GM13976 (cell line): ENCODE data around the gene SLC50A1.

Experiments used
- DNase-seq: peaks from one replicate; pipeline ENCODE4 v3.0.0; 2012; ENCODE audit warnings: low spot score
- in situ Hi-C: fragments of 300-500 bp; cut with MboI; formaldehyde crosslinking; loops from one replicate; pipeline ENCODE4 v1.12.0; 2022; ENCODE audit warnings: low sequenced_read_pairs, mixed read lengths, inconsistent platforms; ENCODE audit not compliant: unreplicated experiment
- TF ChIP-seq, protein P1 (sequence below): IDR thresholded peaks from 2 replicates; pipeline ENCODE4 v1.5.1; 2012; ENCODE audit warnings: borderline replicate concordance, mild to moderate bottlenecking; ENCODE audit not compliant: insufficient read depth; ENCODE audit errors: extremely low read depth, missing control alignments, control extremely low read depth

SLC50A1 gene

DNA sequence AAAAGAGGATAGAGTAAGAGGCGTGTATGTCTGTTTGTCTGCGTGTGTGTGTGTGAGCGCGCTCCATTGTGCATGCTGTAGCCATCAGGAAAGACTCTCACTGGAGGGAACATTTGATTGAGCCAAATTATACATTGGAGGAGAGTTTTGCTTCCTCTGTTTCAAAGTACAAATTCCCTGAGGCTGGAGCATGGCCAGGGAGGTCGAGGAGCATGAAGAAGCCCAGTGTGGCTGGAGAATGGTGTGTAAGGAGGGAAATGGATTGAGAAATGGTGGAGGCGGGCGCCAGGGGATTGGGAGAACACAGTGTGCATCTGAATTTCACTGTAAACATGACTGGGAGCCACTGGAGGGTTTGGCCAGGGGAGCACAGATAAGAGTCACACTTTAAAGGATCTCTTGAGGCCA, 30.0 kb upstream of the SLC50A1 start:
- TF ChIP-seq, protein P1, sequence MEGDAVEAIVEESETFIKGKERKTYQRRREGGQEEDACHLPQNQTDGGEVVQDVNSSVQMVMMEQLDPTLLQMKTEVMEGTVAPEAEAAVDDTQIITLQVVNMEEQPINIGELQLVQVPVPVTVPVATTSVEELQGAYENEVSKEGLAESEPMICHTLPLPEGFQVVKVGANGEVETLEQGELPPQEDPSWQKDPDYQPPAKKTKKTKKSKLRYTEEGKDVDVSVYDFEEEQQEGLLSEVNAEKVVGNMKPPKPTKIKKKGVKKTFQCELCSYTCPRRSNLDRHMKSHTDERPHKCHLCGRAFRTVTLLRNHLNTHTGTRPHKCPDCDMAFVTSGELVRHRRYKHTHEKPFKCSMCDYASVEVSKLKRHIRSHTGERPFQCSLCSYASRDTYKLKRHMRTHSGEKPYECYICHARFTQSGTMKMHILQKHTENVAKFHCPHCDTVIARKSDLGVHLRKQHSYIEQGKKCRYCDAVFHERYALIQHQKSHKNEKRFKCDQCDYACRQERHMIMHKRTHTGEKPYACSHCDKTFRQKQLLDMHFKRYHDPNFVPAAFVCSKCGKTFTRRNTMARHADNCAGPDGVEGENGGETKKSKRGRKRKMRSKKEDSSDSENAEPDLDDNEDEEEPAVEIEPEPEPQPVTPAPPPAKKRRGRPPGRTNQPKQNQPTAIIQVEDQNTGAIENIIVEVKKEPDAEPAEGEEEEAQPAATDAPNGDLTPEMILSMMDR: no peak
- no peak for DNase-seq
- in situ Hi-C loops: no loop called here

DNA sequence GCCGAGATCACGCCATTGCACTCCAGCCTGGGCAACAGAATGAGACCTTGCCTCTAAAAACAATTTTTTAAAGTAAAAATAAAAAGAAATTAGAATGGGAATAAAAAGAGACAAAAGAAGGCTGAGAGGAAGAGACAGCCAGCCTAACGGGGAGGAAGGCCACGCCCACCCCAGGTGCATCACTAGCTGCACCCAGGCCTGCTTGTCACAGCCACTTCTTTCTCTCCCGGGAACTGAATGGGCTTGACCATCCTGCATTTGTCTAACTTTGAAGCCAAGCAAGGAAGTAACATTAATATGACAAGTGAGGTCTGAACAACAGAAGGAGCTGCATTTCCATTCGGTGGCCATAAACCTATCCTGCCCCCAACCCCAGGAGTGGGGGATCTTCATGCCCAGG, 28.8 kb upstream of the SLC50A1 start:
- DNase-seq: no peak
- TF ChIP-seq, protein P1: no peak
- in situ Hi-C loops: no loop called here

DNA sequence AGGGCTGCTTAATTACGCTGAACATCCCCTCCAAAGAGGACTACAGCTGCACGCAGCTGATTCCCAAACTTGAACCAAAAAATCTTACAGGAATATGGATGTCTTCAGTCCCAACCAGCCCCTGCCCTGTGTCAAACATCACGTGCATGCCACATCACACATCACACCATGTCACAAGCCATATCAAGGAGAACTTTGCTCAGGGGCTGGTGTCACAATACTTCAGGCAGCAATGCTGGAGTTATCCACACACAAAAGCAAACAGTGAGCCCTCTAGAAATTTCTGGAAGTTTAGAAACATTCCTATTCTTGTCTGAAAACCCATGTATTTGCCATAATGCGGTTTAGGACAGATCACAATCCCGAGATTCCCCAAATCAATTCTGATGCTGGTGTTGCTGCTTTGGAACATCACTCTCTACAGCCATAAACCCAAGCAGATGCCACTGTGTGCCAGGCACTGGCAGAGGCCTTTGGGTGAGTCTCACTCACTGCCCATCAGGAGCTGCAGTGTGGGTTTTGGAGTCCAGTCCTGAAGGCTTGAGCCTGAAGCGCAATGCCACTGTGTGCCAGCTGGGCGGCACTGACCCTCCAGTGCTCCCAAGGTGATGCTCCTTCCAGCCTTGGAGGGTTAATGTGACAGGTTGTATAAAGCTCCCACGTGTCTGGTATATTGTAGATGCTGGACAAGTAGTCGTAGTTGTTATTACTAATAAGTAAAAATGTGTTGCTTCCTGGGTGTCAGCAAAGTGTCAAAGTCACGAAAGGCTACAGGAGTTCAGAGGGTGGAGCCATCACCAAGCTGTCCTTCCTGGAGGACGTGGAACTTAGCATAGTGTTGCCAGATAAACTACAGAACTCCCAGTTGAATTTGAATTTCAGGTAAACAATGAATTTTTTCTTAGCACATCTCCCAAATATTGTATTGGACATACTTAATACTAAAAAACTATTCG, 28.1 kb upstream of the SLC50A1 start:
- DNase-seq: no peak
- in situ Hi-C loops: no loop called here
- TF ChIP-seq, protein P1: no peak

DNA sequence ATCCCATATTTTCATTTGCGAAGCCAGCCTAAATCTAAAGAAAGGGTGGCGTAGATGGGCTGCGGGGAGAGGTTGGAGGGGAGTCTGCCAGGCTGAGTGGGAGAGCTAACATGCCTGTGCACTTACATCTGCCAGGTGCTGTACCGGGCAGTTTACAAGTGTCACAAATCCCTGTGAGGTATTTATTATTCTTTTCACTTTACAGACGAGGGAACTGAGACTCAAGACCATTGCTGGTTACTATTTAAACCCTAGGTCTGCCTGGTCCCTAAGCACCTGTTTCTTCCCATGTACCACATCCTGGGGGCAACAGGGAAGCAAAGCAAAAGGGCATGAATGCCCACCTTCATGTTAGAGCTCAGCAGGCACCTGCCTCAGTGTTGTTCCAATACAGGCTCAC, 27.4 kb upstream of the SLC50A1 start:
- TF ChIP-seq, protein P1: no peak
- in situ Hi-C loops: no loop called here
- no peak for DNase-seq

DNA sequence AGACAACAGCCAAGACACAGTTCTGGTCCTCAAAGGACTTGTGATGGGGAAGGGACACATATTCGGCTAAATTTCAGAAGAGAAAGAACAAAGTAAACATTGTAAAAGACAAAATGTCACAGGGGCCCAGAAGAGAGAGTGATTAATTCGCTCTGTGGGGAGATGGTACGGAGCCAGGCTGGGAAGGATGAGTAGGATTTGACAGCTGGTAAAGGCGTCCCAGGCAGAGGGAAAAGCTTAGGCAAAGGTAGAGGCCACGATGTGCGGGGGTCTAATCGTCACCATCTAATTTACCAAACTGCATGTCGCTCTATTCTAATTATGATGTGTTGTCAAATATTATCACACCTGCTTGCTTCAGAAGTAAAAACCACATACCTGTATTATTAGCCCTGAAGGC, 25.3 kb upstream of the SLC50A1 start:
- in situ Hi-C loops: no loop called here
- TF ChIP-seq, protein P1: no peak
- no peak for DNase-seq

DNA sequence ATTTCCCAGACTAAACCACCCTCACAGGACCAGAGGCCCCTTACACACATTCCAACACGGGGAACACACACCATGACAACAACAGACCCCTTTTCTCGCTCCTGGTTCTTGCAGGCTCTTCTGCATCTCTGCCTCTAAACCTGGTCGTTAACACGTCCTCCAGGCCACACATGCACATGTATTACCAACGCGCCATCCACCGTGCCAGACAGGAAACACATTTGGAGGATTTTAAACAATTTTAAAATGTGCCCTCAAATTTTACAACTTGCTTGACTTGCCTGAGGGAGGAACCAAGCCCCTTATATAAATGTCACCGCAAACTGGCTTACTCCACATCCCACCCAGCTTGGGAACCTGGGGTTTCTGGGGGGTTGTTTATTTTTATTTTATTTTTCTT, 24.8 kb upstream of the SLC50A1 start:
- in situ Hi-C loops: no loop called here
- TF ChIP-seq, protein P1: no peak
- DNase-seq: no peak

DNA sequence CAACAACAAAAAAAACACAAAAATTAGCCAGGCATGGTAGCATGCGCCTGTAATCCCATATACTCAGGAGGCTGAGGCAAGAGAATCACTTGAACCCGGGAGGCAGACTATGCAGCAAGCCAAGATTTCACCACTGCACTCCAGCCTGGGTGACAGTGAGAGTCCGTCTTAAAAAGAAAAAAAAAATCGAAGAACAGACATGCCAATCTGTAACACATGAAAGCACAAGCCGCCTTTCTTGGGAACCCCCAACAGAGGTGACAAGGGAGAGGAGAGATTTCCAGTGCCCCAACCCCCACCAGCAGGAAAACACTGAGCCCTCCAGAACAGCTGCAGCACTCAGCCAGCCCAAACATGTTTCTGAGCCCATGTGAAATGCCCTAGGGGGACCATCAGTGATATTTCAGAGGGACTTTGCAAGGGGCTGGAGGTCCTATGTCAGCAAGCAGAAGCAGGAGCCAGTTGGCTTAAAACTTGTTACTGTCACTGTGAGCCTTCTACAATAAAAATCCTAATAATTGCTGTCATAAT, 22.1 kb upstream of the SLC50A1 start:
- in situ Hi-C loops: no loop called here
- TF ChIP-seq, protein P1: no peak
- no peak for DNase-seq
